ENCODE data around the gene SLC1A4.

The SLC1A4 gene

DNA sequence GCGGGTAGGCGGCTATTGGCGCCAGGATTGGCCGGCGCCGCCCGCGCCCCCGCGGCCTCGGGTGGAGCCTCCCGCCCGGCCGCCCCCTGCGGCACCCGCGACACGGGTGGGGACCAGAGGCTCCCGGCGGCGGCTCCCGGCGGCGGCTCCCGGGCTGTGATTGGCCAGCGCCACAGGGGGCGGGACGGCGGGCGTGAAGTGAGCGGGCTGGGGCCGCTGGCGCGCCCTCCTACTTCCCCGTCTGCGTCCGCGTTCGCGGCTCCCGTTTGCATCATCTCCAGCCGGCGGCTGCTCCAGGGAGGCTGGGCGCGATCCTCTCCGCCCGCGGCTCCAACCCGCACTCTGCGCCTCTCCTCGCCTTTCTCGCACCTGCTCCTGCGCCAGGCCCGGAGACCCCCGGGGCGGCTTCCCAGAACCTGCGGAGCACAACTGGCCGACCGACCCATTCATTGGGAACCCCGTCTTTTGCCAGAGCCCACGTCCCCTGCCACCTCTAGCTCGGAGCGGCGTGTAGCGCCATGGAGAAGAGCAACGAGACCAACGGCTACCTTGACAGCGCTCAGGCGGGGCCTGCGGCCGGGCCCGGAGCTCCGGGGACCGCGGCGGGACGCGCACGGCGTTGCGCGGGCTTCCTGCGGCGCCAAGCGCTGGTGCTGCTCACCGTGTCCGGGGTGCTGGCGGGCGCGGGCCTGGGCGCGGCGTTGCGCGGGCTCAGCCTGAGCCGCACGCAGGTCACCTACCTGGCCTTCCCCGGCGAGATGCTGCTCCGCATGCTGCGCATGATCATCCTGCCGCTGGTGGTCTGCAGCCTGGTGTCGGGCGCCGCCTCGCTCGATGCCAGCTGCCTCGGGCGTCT lies at the start of gene SLC1A4:
SLC1A4 (plus strand) TSS at position 274 of the 856 bp plus-strand sequence; CDS start at position 519, 245 bp downstream.
- in situ Hi-C loops (cut with MboI; ENCODE audit: low sequenced_read_pairs, unreplicated experiment): no loop called here
- TF ChIP-seq, protein P1, sequence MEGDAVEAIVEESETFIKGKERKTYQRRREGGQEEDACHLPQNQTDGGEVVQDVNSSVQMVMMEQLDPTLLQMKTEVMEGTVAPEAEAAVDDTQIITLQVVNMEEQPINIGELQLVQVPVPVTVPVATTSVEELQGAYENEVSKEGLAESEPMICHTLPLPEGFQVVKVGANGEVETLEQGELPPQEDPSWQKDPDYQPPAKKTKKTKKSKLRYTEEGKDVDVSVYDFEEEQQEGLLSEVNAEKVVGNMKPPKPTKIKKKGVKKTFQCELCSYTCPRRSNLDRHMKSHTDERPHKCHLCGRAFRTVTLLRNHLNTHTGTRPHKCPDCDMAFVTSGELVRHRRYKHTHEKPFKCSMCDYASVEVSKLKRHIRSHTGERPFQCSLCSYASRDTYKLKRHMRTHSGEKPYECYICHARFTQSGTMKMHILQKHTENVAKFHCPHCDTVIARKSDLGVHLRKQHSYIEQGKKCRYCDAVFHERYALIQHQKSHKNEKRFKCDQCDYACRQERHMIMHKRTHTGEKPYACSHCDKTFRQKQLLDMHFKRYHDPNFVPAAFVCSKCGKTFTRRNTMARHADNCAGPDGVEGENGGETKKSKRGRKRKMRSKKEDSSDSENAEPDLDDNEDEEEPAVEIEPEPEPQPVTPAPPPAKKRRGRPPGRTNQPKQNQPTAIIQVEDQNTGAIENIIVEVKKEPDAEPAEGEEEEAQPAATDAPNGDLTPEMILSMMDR (IDR thresholded peaks at IDR 0.05; ENCODE audit: borderline replicate concordance, control extremely low read depth, extremely low read depth, insufficient read depth, missing control alignments): no peak
- peak; percentile 96 for DNase-seq (ENCODE audit: low spot score)

DNA sequence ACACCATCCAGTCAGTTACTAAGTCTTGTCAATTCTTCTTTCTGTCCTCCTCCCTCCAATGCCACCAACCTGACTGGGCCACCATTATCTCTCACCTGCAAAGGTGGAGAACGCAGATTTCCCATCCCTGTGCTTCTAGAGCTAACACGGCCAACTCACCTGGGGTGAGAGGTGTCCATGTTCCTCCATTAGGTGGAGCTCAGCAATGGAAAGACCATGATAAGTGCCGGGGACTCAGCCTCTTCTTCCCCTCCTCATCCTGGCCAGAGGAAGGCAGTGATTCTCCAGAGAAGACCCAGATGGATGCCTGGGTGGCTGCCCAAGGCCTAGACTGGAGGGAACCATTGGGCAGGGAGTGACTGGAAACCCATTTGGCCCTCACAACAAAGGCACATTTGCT lies 48.1 kb upstream of the SLC1A4 start:
- TF ChIP-seq, protein P1 (IDR thresholded peaks at IDR 0.05; ENCODE audit: borderline replicate concordance, control extremely low read depth, extremely low read depth, insufficient read depth, missing control alignments): no peak

DNA sequence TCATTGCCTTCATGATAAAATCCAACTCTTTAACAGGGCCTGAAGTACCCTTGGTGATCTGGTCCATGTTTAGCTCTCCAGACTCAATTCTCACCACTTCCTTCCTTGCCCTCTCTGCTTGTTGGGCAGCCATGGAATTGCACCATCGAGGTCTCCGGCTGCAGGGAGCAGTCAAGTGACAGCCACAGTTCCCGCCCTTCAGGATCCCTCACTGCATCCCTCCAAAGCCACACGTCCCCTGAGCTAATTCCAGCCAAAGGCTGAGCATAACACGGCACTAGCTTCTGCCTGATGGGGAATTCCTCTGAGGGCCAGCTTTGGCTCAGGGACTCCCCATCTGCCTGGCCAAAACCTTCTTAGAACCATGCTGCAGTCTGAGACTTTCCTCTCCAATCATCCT lies 47.4 kb upstream of the SLC1A4 start:
- TF ChIP-seq, protein P1 (IDR thresholded peaks at IDR 0.05; ENCODE audit: borderline replicate concordance, control extremely low read depth, extremely low read depth, insufficient read depth, missing control alignments): no peak
- no peak for DNase-seq (ENCODE audit: low spot score)
- in situ Hi-C loops (cut with MboI; ENCODE audit: low sequenced_read_pairs, unreplicated experiment): no loop called here

More for the DNA sequence above, 48.1 kb upstream of the SLC1A4 start:
- DNase-seq (ENCODE audit: low spot score): no peak
- in situ Hi-C loops (cut with MboI; ENCODE audit: low sequenced_read_pairs, unreplicated experiment): no loop called here

DNA sequence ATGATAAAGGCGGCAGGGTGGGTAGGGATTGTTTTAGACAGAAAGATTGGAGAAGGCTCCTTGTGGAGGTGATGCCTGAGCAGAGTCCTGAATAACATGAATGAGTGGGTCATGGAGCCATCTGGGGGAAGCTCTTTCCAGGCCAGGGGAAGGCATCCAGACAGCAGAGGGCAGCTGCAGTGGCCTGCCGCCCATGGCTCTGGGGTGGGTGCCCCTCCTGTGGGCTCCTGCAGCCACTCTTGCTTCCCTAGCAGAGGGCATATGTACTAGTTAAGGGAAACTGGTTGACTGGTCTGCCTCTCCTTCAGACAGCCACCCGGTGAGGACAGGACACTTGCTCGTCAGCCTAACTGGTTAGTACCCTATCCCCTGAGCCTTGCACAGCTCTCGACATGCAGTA lies 46.5 kb upstream of the SLC1A4 start:
- in situ Hi-C loops (cut with MboI; ENCODE audit: low sequenced_read_pairs, unreplicated experiment): no loop called here
- DNase-seq (ENCODE audit: low spot score): no peak
- TF ChIP-seq, protein P1 (IDR thresholded peaks at IDR 0.05; ENCODE audit: borderline replicate concordance, control extremely low read depth, extremely low read depth, insufficient read depth, missing control alignments): no peak

DNA sequence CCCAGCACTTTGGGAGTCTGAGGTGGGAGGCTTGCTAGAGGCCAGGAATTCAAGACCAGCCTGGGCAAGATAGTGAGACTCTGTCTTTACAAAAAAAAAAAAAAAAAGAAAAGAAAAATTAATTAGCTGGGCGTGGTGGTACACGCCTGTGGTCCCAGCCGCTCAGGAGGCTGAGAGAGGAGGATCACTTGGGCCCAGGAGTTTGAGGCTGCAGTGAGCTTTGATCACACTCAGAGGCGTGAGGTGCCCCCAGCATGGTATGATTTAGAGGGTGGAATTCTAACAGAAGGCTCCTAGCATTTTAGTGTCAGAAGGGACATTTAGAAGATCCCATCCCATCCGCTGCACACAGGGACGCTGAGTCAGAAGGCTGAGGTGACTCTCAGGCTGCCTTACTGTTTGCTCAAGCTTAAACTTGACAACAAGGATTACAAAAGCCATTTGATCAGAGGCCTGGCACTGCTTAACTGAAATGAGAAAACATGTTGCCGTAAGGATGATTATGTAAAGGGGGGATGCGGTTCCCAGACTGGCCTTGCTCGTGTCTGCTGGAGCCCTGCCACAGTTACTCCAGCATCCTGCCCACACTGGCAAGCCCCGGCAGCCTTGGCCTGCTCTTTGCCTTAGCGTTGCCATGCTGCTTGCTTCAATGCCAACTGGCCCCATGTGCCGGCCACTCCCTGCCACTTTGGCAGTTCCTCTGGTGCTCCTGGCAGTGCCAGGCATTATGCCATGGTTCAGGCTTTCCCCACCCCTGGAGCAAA lies 45.6 kb upstream of the SLC1A4 start:
- in situ Hi-C loops (cut with MboI; ENCODE audit: low sequenced_read_pairs, unreplicated experiment): no loop called here
- no peak for DNase-seq (ENCODE audit: low spot score)
- TF ChIP-seq, protein P1 (IDR thresholded peaks at IDR 0.05; ENCODE audit: borderline replicate concordance, control extremely low read depth, extremely low read depth, insufficient read depth, missing control alignments): no peak

DNA sequence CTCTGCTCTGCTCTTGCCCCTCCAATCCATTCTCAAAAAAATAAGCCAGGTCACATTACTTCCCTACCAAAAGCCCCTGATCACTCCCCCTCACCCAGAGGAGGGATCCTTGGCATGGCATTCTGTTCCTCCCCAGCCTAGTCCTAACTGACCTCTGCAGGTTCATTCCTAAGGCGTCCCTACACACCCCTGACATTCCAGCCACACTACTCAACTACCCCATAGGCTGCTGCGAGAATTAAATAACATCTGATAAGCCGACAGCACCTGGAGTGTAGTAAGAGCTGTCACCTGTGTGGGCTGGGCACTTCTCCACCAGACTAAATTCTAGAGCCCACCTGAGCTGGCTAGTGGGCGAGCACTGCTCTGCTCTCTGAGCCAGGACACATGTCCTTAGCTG lies 44.7 kb upstream of the SLC1A4 start:
- TF ChIP-seq, protein P1 (IDR thresholded peaks at IDR 0.05; ENCODE audit: borderline replicate concordance, control extremely low read depth, extremely low read depth, insufficient read depth, missing control alignments): no peak
- in situ Hi-C loops (cut with MboI; ENCODE audit: low sequenced_read_pairs, unreplicated experiment): no loop called here
- DNase-seq (ENCODE audit: low spot score): no peak

Data from GM13976 (cell line).